HepG2 (cell line): Measurements from ENCODE around the gene BARX2. TPM values are rescaled to one million over a fixed set of nuclear protein-coding genes. Genes with fewer than 3 reads are reported as not detected.

ENCODE experiments used
- CBFB ChIP-seq: sonication (generic); formaldehyde crosslinking; IDR thresholded peaks from 2 replicates; pipeline ENCODE4 v1.4.0; 2020; ENCODE audit warnings: missing genetic modification reagents
- CHCHD3 ChIP-seq: sonication (generic); formaldehyde crosslinking; IDR thresholded peaks from 2 replicates; pipeline ENCODE4 v1.8.0; 2022; ENCODE audit warnings: mild to moderate bottlenecking, missing genetic modification reagents, moderate library complexity
- GATAD1 ChIP-seq: IDR thresholded peaks from 2 replicates; pipeline ENCODE4 v1.6.1; 2016; ENCODE audit warnings: missing genetic modification reagents, missing compliant biosample characterization
- HES4 ChIP-seq: sonication (generic); formaldehyde crosslinking; IDR thresholded peaks from 2 replicates; pipeline ENCODE4 v1.9.0; 2021; ENCODE audit warnings: mild to moderate bottlenecking, missing genetic modification reagents, borderline replicate concordance
- HHEX ChIP-seq: IDR thresholded peaks from 2 replicates; pipeline ENCODE4 v1.6.1; 2016; ENCODE audit warnings: control low read depth
- HNF1A ChIP-seq, 2 experiments: sonication (generic) in 1 of 2; formaldehyde crosslinking in 1 of 2; IDR thresholded peaks; 2 replicates each; pipeline versions ENCODE4 v1.4.0 to v1.6.1; 2016 to 2020; ENCODE audit warnings: borderline replicate concordance in 1 of 2, low read depth in 1 of 2, mild to moderate bottlenecking in 1 of 2, missing genetic modification reagents in 1 of 2
- IRF2 ChIP-seq: IDR thresholded peaks from 2 replicates; pipeline ENCODE4 v1.6.1; 2018; ENCODE audit warnings: missing genetic modification reagents, missing compliant biosample characterization
- JARID2 ChIP-seq: sonication (generic); formaldehyde crosslinking; IDR thresholded peaks from 2 replicates; pipeline ENCODE4 v1.8.1; 2023; ENCODE audit warnings: missing genetic modification reagents, inconsistent platforms; ENCODE audit not compliant: insufficient replicate concordance
- MTF2 ChIP-seq: sonication (generic); formaldehyde crosslinking; IDR thresholded peaks from 2 replicates; pipeline ENCODE4 v1.5.0; 2020; ENCODE audit warnings: missing genetic modification reagents, borderline replicate concordance
- NFKB2 ChIP-seq: sonication (generic); formaldehyde crosslinking; IDR thresholded peaks from 2 replicates; pipeline ENCODE4 v1.4.0; 2020; ENCODE audit warnings: missing genetic modification reagents, borderline replicate concordance
- RXRB ChIP-seq: IDR thresholded peaks from 2 replicates; pipeline ENCODE4 v1.6.1; 2016; ENCODE audit warnings: borderline replicate concordance, missing genetic modification reagents, missing compliant biosample characterization
- SOX5 ChIP-seq: IDR thresholded peaks from 2 replicates; pipeline ENCODE4 v1.6.1; 2016; ENCODE audit warnings: borderline replicate concordance
- TEAD3 ChIP-seq: optimal IDR thresholded peaks from 2 replicates; pipeline ENCODE3; 2016; ENCODE audit warnings: borderline replicate concordance
- TFDP1 ChIP-seq: IDR thresholded peaks from 2 replicates; pipeline ENCODE4 v1.6.1; 2016; ENCODE audit warnings: missing compliant biosample characterization, missing genetic modification reagents, borderline replicate concordance
- THAP7 ChIP-seq: sonication (generic); formaldehyde crosslinking; IDR thresholded peaks from 2 replicates; pipeline ENCODE4 v1.8.1; 2023; ENCODE audit warnings: mild to moderate bottlenecking, missing genetic modification reagents
- UBTF ChIP-seq: sonication (generic); formaldehyde crosslinking; IDR thresholded peaks from 2 replicates; pipeline ENCODE4 v1.4.0; 2020; ENCODE audit warnings: mild to moderate bottlenecking, missing genetic modification reagents
- ZNF24 ChIP-seq: fragments of 450-650 bp; IDR thresholded peaks from 2 replicates; pipeline ENCODE4 v1.6.1; 2017; ENCODE audit warnings: antibody characterized with exemption, mild to moderate bottlenecking
- ZNF280B ChIP-seq: sonication (generic); formaldehyde crosslinking; IDR thresholded peaks from 2 replicates; pipeline ENCODE4 v1.5.0; 2020; ENCODE audit warnings: missing genetic modification reagents, mild to moderate bottlenecking, borderline replicate concordance
- ZNF432 ChIP-seq: sonication (generic); formaldehyde crosslinking; IDR thresholded peaks from 2 replicates; pipeline ENCODE4 v1.5.0; 2020; ENCODE audit warnings: missing genetic modification reagents, mild to moderate bottlenecking, borderline replicate concordance
- polyA plus RNA-seq, 8 experiments: library from polyadenylated mRNA; depleted of rRNA in 3 of 8; stranded (reverse) in 7 of 8; unstranded in 1 of 8; fragments of >200 nt; fragmentation: Illumina TruSeq in 4 of 8; extraction: Trizol in 4 of 8; gene quantifications; 2 replicates each; pipeline versions ENCODE4 v1.2.1 to v1.2.3, GENCODE V29; 2011 to 2016; ENCODE audit warnings: low read depth in 4 of 8, missing spikeins in 1 of 8, mixed read lengths in 1 of 8; ENCODE audit not compliant: insufficient read depth in 1 of 8
- total RNA-seq, 5 experiments: library from RNA; depleted of rRNA; stranded (reverse); fragments of >200 nt; fragmentation: Illumina TruSeq; extraction: Trizol; gene quantifications; 2 replicates each; pipeline ENCODE4 v1.2.3, GENCODE V29; 2016; ENCODE audit warnings: low read depth in 1 of 5

The BARX2 gene
- total and polyA plus RNA-seq, 2 of the 13 experiments (the other 11 are each of a cell fraction or from before 2014, with no cell fraction given): not detected

GRCh38 chr11:129364143-129364654, 11.4 kb upstream of the BARX2 start (continued):
- TF ChIP-seq CHCHD3 (CRISPR knock-in tag) (no peak), ZNF280B (no peak), HNF1A (IDR thresholded peaks at IDR 0.05; ENCODE audit: low read depth) (peak; percentile 44; the same call in 1 of the 2 replicates), HNF1A (CRISPR knock-in tag; IDR thresholded peaks at IDR 0.05; ENCODE audit: borderline replicate concordance) (0 out of 2 replicates have a peak, but pooled peaks have one; percentile 55), ZNF24 (0 out of 2 replicates have a peak, but pooled peaks have one; percentile 37), UBTF (CRISPR knock-in tag) (peak; percentile 44; the same call in 1 of the 2 replicates), GATAD1 (peak; percentile 49; the same call in 1 of the 2 replicates), HES4 (CRISPR knock-in tag) (no peak), IRF2 (peak; percentile 58), SOX5 (CRISPR knock-in tag) (peak; percentile 31; the same call in 1 of the 2 replicates), TFDP1 (CRISPR knock-in tag) (peak; percentile 80), NFKB2 (CRISPR knock-in tag) (no peak), RXRB (CRISPR knock-in tag) (peak; percentile 53; the same call in 1 of the 2 replicates), HHEX (CRISPR knock-in tag) (0 out of 2 replicates have a peak, but pooled peaks have one; percentile 30), THAP7 (CRISPR knock-in tag) (no peak), MTF2 (CRISPR knock-in tag) (peak; percentile 68; the same call in 1 of the 2 replicates), CBFB (0 out of 2 replicates have a peak, but pooled peaks have one; percentile 31), JARID2 (CRISPR knock-in tag) (peak; percentile 62), TEAD3 (CRISPR knock-in tag) (peak; percentile 90), ZNF432 (CRISPR knock-in tag) (no peak)
